ENCODE results near the gene NTRK3.

GRCh38 chr15:88021601-88022000 lies 234.9 kb downstream of the NTRK3 start:
- TF ChIP-seq CTCF (IDR thresholded peaks at IDR 0.05; ENCODE audit: insufficient read depth, low read length): no peak
- TF ChIP-seq POLR2AphosphoS5 (IDR thresholded peaks at IDR 0.05; ENCODE audit: low read depth): no peak
- no peak for TF ChIP-seq REST (IDR thresholded peaks at IDR 0.05; ENCODE audit: insufficient replicate concordance, low read depth)
